Measurements from ENCODE around the gene ANKRD44.
A peak's percentile ranks its signal among the peaks of the same experiment; 100 is the strongest.
"Not testable (repeated sequence)": the region's sequence is repeated elsewhere in the genome, so short reads cannot be mapped to it uniquely, and the experiment has no call there.

The ANKRD44 gene

DNA sequence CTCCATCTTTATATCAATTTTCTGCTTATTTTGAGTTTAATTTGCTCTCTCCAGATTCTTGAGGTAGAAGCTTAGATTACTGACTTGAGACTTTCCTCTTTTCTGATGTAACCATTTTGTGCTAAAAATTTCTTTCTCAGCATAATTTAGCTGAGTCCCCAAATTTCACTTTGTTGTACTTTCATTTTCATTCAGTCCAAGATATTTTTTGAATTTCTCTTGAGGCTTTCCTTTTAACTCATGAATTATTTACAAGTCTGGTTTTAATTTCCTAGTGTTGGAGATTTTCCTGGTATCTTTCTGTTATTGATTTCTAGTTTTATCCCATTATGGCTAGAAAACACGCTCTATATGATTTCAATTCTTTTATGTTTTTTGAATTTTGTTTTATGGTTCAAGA, 239.4 kb downstream of the ANKRD44 start:
- no peak for DNase-seq

DNA sequence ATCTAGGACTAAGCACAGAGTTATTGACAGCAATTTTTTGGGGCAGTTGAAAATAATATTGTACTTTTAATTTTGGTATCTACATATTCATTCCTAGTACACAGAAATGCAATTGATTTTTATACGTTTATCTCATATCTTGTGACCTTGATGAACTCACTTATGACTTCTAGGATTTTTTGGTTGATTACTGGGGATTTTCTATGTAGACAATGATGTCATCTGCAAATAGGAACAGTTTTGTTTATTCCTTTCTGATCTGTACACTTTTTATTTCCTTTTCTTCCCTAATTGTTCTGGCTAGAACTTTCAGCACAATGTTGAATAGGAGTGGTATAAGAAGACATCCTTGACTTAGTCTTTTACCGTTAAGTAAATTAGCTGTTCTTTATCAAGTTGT, 240.6 kb downstream of the ANKRD44 start:
- DNase-seq: no peak

DNA sequence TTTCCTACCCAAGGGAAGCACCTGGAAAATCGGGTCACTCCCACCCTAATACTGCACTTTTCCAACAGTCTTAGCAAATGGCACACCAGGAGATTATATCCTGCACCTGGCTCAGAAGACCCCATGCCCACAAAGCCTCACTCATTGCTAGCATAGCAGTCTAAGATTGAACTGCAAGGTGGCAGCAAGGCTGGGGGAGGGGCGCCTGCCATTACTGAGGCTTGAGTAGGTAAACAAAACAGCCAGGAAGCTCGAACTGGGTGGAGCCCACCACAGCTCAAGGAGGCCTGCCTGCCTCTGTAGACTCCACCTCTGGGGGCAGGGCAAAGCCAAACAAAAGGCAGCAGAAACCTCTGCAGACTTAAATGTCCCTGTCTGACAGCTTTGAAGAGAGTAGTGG, 248.0 kb downstream of the ANKRD44 start:
- peak; percentile 43 for DNase-seq

DNA sequence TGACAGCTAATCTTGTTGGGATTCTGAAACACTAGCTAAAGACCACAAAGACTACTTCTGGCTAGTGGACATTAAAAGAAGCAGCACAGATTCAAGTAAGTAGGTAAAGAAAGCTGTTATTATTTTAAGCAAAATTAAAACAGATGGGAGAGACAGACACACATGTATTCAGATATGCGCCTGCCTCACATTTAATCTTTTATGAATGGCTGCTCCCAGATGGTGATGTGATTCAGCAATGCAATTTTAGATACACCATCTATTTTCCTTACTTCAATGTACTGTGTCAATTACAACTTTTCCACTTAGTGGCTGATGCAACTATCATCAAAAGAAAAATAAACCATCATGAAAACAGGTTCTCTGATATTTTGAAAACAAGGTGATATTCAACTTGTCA, 251.1 kb downstream of the ANKRD44 start:
- DNase-seq: no peak

DNA sequence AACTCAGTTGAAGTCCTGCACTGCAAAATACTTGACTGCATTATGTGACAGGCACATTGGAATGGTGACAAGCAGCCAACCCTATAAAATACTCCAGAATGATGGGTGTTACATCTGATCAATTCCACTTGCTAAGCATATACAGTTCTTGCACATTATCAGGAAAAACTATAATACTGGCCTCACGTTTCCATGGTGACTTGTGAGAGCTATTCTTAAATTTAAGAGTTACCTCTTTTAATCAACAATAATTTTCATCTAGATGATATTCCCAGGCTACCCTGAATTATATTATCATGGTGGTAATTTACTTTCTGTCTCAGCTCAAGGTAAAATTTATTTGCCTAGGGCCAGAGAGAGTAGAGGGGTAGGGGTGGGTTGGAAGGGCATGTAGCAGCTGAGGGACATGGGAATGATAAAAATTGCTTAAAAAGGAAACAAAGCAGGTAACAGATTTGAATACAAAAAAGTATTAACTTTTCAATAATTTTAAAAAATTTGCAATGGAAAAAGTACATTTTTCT, 251.7 kb downstream of the ANKRD44 start:
- no peak for DNase-seq

DNA sequence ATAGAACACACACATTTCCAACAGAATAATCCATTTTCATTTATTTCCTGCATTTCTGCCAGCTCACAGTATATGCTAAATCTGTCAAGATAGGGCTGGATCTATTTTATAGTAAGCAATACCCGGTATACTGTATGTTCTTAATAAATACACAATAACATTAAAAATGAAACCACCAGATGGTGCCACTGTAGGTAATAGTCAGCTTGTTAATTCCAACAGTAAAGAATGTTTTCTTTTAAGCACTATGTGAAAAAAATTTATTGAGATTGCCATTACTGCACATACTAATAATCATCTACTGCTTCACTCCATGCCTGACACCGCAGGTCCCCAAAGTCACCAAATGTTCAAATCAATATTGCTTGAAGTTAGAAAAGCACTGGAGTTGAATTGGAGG, 252.6 kb downstream of the ANKRD44 start:
- no peak for DNase-seq

DNA sequence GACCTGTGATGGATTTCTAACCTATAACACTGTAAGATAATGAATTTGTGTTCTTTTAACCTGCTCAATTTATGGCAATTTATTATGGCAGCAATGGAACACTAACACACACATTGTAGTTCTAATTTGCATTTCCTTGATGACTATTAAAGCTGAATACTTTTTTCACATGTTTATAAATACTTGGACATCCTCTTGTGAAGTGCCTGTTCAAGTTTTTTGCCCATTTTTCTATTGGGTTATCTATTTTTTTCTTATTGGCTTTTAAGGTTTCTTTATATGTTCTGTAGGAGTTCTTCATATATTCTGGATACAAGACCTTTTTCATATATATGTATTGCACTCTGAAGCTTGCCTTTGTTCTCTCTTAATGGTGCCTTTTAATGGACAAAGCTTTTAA, 255.5 kb downstream of the ANKRD44 start:
- DNase-seq: no peak

DNA sequence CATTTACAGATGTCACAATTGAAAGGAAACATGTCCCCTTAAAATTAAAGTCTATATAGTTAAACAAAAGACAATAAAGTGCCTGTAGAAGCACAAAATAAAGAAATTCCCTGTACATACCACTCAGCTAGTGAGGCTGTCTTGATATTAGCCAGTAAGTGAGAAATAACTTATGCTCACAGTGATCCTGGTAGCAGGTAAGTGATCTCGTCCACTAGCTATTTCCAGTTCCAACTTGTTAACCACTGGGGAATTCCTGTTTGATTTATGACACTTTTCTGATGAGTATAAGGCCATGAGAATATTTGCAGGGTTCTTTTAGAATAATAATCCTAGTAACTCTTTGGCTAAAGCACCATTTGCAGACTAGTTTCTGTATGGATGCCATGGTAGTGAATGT, 256.1 kb downstream of the ANKRD44 start:
- no peak for DNase-seq

DNA sequence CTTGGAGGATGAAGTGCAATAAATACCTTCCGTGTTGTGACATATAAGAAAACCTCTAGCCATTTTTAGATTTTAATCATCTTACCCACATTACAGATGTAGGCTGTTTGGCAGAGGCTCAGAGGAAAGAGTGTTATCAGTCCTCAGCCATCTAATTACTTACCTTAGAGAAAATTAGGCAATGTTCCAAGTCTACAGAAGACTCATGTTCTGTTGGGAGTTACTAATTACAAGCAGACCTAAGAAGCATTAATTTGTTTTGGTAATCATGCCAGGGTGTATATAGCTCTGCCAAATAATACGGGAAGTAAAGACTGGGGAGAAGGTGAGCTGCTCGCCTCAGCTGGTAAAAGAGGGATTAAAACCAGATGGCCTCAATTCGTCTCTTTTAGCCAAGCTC, 258.2 kb downstream of the ANKRD44 start:
- DNase-seq: peak; percentile 16

DNA sequence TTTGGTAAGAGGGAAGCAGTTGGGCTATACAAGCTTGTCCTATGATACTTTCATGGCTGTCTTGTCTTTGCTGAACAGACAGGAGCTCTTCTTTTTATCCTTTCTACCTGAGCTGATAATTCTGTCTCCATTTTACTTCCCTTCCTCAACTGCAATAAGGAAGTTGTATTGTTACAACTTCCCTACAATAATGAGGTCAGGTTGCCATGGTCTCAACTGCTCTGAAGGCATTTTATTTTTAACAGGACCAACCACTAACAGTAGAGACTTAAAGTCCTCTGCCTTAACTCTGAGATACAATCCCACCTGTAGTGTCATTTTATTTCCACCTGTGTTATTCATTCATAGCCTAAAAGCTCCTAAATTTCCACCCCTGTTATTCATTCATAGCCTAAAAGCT, 265.5 kb downstream of the ANKRD44 start:
- no peak for DNase-seq

DNA sequence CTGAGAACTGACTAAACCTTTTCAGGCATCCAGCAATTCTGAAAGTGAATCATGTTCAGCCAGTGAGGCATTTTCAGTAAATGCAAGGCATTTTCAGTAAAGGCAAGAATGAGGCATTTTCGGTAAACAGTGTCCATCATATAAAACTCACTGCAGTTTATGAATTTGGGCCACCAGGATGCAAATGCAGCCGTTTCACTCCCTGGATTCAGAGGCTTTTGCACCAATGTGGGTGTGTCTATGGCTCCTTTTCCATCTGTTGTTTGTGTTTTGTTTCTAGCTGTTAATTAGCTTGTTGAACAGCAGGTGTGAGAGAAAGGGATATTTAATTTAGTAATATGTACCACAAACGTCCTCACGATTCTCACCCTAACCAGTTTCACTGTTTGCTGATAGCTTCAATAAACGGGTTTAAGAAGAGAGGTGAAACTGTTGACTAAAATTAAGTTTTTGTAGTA, 267.8 kb downstream of the ANKRD44 start:
- no peak for DNase-seq

DNA sequence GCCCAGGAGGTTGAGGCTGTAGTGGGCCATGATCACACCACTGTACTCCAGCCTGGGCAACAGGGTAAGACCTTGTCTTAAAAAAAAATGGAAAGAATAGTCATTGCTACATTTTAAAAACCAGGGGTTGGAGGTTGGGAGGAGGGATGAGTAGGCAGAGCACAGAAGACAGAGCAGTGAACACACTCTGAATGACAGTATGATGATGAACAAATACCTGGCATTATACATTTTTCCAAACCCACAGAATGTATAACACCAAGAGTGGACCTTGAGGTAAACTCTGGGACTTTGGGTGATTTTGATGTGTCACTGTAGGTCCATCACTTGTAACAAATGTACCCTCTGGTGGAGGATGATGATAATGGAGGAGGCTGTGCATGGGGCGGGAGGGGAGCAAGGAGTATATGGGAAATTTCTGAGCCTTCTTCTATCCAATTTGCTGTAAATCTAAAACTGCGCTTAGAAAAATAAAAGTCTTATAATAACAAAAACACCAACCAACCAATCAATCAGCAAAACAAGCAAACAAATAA, 272.6 kb downstream of the ANKRD44 start:
- no peak for DNase-seq

DNA sequence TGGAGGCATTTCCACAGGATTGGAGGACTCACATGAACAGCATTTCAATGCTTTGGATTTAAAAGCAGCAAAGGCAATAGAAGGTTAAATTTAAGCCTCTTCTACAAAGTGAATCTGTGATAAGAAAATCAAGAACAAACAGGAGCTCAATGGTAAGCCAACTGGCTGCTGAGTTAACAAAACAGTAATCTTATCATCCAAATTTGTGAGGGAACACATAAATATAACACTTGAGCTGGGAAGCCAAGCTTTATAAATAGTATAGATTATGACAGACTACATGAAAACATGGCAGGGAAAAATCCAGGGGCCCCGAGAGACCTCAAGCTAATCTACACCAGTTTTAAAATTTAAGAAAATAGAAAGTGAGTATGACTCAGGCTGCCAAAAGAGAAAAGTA, 275.6 kb downstream of the ANKRD44 start:
- DNase-seq: no peak

DNA sequence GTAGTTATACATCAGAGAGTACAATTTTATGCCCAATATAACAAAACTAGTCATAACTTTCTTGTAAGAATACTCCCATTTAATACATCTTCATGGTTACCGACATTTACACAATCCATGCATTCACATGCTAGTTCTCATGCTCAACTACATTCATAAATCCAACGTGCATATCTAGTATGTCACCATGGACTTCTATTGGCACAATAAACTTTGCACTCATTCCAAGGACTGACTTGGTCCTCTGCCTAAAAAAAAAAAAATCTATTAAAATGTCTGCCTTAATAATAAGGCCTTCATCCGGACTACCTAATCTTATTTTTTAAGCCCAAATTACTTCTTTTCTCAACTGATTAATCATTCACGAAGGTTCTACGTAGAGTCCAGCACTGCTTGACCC, 276.3 kb downstream of the ANKRD44 start:
- no peak for DNase-seq

DNA sequence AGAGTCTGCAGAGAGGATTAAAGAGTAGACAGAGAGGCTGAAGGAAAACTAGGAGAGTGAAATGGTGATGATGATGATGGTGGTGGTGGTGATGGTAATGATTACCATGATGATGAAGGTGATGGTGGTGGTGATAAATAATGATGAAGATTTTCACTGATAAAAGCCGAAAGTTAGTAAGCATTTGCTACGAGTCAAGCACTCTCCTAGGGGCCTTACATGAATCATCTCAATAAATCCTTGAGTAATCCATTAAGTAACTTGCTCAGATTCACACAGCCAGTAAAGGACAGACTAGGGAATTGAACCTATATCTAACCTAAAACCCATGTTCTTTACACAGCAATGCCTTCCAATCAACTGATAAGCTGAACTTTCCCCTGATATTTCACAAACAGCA, 277.4 kb downstream of the ANKRD44 start:
- DNase-seq: no peak

DNA sequence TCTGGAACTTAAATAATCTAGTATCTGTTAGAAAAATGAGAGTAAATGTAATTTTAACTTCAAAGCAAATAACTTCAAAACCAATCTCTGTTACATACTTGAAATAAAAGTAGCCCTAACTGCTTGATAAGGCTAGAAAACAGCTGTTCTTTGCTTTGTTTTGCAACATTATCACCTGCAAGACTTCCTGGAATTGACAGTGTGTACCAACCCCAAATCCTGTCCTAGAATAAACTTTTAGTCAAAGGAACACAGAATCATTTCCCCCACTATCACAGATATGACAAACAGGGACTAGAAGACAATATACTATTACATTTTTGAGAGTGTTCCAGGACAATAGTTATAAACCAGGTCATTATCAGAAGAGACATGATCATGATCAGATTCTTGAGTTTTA, 278.8 kb downstream of the ANKRD44 start:
- DNase-seq: no peak

DNA sequence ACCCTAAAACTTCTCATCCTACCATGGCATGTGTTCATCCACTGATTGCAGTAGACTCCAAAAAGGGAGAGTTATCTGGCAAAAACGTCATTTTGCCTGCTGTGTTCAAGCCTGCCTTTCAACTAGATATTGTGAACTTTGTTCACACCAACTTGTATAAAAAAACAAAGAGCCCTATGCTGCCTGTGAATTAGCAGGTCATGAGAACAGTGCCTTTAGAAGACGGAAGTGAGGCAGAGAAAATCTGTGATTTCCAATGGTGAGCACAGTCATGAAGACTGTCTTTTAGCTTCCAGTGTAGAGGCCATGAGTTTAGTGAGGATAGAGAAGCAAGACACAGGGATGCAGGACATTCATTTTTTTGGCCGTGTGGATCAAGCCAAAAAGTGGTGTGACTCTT, 280.5 kb downstream of the ANKRD44 start:
- DNase-seq: no peak

DNA sequence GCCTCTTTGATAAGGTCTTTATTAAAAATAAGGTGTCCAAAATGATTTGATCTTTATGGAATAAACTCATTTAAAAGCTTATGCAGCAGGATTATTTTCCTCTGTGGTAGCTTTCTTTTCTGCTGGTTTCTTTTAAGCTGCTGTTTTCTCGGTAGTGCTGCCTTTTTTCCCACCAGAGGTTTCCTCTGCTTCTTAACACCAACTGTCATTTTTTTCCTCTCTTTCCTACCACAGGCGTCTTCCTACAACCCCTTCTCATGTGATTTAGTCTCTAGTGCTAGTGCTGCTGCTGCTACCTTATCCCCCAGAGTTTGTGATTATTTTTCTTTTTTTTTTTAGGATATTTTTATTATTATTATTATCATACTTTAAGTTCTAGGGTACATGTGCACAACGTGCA, 281.9 kb downstream of the ANKRD44 start:
- no peak for DNase-seq

DNA sequence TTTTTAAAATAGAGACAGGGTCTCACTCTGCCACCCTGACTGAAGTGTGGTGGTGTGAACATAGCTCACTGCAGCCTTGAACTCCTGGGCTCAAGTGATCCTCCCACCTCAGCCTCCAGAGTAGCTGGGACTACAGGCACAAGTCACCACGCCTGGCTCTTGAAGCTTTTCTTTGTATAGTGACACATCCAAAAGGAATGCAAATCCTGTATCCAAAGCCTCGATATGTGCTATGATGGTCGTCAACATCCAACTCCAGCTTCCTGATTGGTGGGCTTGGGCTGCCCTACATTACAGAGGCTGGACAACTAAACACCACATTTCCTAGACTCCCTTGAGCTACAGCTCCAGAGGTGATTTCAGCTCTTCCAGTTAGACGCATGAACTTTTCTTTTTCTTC, 282.4 kb downstream of the ANKRD44 start:
- DNase-seq: no peak

DNA sequence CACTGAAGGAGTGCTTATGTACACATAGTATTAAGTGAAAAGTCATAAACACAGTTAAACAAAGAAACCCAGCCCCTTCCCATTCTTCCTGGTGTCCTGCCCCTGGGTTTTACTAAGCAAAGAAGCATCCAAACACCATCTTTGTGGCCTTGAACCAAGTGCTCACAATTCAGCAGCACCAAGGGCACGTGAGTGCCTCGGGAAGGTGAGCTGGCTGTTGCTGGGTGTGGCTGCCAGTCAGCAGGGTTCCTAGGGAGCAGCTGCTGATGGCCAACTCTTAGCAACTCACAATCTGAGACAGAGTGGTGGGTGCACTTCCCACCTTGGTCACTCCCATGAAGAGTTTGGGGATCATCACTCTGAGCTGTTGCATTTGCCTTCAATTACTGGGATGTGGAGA, 286.4 kb downstream of the ANKRD44 start:
- no peak for DNase-seq

DNA sequence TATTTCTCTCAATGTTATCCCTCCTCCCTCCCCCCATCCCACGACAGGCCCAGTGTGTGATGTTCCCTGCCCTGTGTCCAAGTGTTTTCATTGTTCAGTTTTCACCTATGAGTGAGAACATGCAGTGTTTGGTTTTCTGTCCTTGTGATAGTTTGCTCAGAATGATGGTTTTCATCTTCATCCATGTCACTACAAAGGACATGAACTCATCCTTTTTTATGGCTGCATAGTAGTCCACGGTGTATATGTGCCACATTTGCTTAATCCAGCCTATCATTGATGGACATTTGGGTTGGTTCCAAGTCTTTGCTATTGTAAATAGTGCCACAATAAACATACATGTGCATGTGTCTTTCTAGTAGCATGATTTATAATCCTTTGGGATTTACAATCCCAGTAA, 289.7 kb downstream of the ANKRD44 start:
- not testable (repeated sequence) for DNase-seq

DNA sequence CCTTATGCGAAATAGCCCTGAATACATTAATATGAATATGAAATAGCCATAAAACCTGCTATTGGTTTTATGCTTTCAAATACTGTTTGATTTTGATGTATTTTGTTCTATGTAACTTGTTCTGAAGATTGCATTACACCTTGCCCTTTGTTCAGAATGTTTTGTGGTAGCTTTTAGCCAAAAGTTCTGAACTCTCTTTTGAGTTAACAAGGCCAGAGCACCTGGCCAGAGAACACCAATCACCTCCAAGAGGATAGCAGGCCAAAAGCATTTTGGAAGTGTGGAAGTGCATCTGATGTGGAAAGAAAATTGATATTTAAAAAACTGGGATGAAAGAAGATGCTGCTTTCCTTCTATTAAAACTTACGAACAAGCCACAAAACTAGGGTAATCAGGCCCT, 297.5 kb downstream of the ANKRD44 start:
- DNase-seq: no peak

DNA sequence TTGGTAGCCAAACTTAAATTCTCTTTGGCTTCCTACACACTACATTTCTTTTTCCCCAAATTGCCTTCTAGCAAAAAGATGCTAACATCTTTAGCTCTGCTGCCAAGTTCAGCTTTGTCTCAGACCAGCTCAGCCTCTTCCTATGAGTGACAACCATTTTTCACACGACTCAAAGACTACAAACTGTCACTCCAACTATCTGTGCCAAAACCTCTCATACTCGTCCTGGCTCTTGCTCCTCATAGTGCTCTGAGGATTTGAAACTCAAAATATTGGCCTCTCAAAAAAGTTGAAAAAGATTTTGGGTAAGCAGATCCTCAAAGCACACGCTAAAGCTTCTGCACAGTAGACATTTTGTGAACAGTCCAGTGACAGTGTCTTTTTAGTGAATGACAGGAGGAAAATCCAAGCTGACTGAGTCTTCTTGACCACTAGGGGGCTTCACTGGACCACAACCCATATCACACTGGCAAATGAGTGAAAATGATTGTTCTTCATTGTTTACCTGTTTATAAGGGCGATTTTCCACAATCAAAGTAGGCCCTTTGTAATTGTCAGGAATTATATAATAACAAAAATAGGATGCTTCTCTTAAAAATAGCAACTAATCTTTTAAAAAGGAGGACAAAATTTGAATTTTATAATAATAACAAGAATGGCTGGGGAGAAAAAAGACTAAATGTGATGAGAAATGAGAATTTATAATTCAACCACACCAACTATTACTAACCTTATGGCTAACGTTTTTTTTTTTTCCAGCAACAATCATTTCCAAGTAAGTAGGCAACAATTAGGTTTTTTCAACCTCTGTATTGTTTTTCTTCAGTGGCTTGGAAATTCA, 298.6 kb downstream of the ANKRD44 start:
- peak; percentile 49 for DNase-seq

DNA sequence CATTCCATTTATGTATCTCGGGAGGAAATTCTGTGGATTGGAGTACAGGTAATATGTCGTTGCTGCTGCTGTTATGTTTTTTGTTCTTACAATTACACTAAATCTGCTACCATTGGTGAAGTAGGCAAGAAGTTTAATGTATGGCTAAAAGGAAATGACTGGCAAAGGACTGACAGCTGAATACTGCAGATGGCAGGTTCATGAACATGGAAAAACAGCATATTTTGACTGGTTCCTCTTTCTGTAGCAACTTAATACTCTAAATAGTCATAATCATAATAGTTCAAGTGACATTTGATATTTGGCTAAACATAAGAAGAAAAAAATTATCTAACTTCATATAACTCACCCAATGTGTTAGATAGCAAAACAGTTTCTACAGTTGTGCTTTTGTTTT, 299.6 kb downstream of the ANKRD44 start:
- no peak for DNase-seq
